ENCODE measurements around the gene PHACTR3.

The PHACTR3 gene

GRCh38 chr20:59772931-59773913 is 168.9 kb downstream of the PHACTR3 start:
- no peak for TF ChIP-seq CTCF (IDR thresholded peaks at IDR 0.05)
- TF ChIP-seq ZFX (IDR thresholded peaks at IDR 0.05; ENCODE audit: borderline replicate concordance): no peak
- no peak overlapping the region for H3K27ac ChIP-seq

GRCh38 chr20:59774204-59774641 is 169.9 kb downstream of the PHACTR3 start:
- H3K27ac ChIP-seq: no peak overlapping the region
- no peak for TF ChIP-seq ZFX (IDR thresholded peaks at IDR 0.05; ENCODE audit: borderline replicate concordance)

- H3K27ac ChIP-seq: no peak overlapping the region
- TF ChIP-seq CTCF (IDR thresholded peaks at IDR 0.05) (no peak), ZFX (IDR thresholded peaks at IDR 0.05; ENCODE audit: borderline replicate concordance) (no peak)
Observed at GRCh38 chr20:59774921-59775686, 170.8 kb downstream of the PHACTR3 start.

- TF ChIP-seq ZFX (IDR thresholded peaks at IDR 0.05; ENCODE audit: borderline replicate concordance) (no peak), CTCF (IDR thresholded peaks at IDR 0.05) (no peak)
- no peak overlapping the region for H3K27ac ChIP-seq
Observed at GRCh38 chr20:59775687-59776055, 171.3 kb downstream of the PHACTR3 start.

GRCh38 chr20:59776059-59776603 is 171.8 kb downstream of the PHACTR3 start:
- TF ChIP-seq CTCF (IDR thresholded peaks at IDR 0.05) (no peak), ZFX (IDR thresholded peaks at IDR 0.05; ENCODE audit: borderline replicate concordance) (no peak)

GRCh38 chr20:59776626-59777330 is 172.4 kb downstream of the PHACTR3 start:
- TF ChIP-seq CTCF (IDR thresholded peaks at IDR 0.05) (no peak), ZFX (IDR thresholded peaks at IDR 0.05; ENCODE audit: borderline replicate concordance) (no peak)
- no peak overlapping the region for H3K27ac ChIP-seq

More at GRCh38 chr20:59776059-59776603, 171.8 kb downstream of the PHACTR3 start:
- H3K27ac ChIP-seq: no peak overlapping the region

GRCh38 chr20:59777331-59777725 is 173.0 kb downstream of the PHACTR3 start:
- TF ChIP-seq ZFX (IDR thresholded peaks at IDR 0.05; ENCODE audit: borderline replicate concordance): no peak
- TF ChIP-seq CTCF (IDR thresholded peaks at IDR 0.05): no peak
- H3K27ac ChIP-seq: no peak overlapping the region
